Activated naive CD8-positive, alpha-beta T cell treated with anti-CD3 and anti-CD28 coated beads, Interleukin-2, amount 50 U/mL, for 24 hours (primary cell): ENCODE results near the gene SLC44A4.
A peak's percentile ranks its signal among the peaks of the same experiment; 100 is the strongest.
"Not testable (repeated sequence)": the region's sequence is repeated elsewhere in the genome, so short reads cannot be mapped to it uniquely, and the experiment has no call there.

Experiments
- ATAC-seq: fragments of 150-1000 bp; cut with Tn5 transposase; one replicate; pipeline ENCODE4 v1.10.0; 2021
- DNase-seq: peaks from one replicate; pipeline ENCODE4 v3.0.0; 2021
- H3K27ac Mint-ChIP-seq: one replicate; pipeline ENCODE4 v1.8.0; 2021; ENCODE audit warnings: mild to moderate bottlenecking, mixed read lengths
- H3K27me3 Mint-ChIP-seq: one replicate; pipeline ENCODE4 v1.8.0; 2021; ENCODE audit warnings: mixed read lengths
- H3K36me3 Mint-ChIP-seq: one replicate; pipeline ENCODE4 v1.8.0; 2021; ENCODE audit warnings: low read depth, mixed read lengths
- H3K4me1 Mint-ChIP-seq: one replicate; pipeline ENCODE4 v1.8.0; 2021; ENCODE audit warnings: mixed read lengths
- H3K4me3 Mint-ChIP-seq: one replicate; pipeline ENCODE4 v1.8.0; 2021; ENCODE audit warnings: mild to moderate bottlenecking, moderate library complexity, mixed read lengths
- H3K9me3 Mint-ChIP-seq: one replicate; pipeline ENCODE4 v1.8.0; 2021; ENCODE audit warnings: mixed read lengths

SLC44A4 gene

DNA sequence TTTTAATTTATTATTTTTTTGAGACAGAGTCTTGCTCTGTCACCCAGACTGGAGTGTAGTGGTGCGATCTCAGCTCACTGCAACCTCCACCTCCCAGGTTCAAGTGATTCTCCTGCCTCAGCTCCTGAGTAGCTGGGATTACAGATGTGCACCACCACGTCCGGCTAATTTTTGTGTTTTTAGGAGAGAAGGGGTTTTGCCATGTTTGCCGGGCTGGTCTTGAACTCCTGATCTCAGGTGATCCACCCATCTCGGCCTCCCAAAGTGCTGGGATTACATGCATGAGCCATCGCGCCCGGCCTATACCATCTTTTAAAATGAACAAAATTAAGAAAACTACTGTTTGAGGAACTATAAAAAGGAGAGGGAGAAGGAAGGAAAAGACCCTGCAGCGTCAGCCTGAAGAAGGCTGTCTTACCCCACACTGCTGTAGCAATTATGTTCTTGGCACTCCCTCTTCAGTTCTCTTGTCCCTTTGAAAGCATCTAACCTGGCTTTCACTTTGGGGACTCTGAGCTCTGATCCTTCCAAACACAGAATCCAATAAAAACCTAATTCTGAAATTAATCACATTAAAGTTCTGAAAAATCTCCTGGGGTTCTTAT is 55.1 kb downstream of the SLC44A4 start:
- H3K4me1 Mint-ChIP-seq, result peaks cover 66% of the 10 kb centered on the region
- H3K36me3 Mint-ChIP-seq, DNase-seq, H3K9me3 Mint-ChIP-seq, H3K27ac Mint-ChIP-seq, H3K4me3 Mint-ChIP-seq, ATAC-seq, H3K27me3 Mint-ChIP-seq: not testable (repeated sequence)

DNA sequence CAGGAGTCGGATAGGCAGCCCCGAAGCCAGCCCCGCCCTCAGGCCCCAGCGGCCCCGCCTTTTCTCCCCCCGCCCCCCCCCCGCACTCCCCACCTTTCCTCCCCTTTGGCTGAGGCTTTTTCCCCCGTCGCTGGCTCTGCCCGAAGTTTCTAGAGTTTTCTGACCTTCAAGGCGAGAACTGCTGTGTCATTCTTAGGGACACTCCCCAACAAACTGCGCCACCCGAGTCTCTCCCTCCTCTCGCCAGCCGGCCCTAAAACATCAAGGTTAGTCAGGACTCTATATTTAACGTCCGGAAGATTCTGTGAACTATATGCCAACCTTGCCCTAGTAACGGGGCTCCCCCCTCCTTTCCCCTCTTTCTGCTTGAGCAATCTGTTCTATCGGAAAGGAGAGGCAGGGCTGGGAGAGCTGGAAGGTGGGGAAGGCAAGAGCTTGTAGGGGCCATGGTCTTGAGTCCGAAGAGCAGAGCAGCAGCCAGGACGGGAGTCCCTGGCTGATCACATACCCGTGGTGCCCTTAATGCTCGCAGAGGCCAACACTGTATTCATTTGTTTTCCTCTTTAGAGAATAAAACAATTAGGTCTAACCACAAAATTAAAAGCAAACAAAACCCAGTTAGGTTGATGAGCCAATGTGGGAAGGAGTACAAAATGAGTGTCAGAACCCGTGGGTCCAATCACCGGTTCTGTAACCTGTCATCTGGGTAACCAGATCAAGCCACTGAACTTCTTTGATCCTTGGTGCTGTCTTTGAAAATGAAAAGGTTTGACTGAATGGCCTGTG is 56.6 kb downstream of the SLC44A4 start:
- H3K36me3 Mint-ChIP-seq, result peaks cover 2% of the 10 kb centered on the region
- H3K27ac Mint-ChIP-seq, result peak overlapping the region; percentile 94
- H3K9me3 Mint-ChIP-seq, result no peaks in the 10 kb centered on the region
- H3K4me1 Mint-ChIP-seq, result peaks cover 77% of the 10 kb centered on the region
- H3K27me3 Mint-ChIP-seq, result peaks cover 3% of the 10 kb centered on the region
- ATAC-seq (peak; percentile 37), DNase-seq (peak; percentile 65)
- H3K4me3 Mint-ChIP-seq, result peak overlapping the region; percentile 87

DNA sequence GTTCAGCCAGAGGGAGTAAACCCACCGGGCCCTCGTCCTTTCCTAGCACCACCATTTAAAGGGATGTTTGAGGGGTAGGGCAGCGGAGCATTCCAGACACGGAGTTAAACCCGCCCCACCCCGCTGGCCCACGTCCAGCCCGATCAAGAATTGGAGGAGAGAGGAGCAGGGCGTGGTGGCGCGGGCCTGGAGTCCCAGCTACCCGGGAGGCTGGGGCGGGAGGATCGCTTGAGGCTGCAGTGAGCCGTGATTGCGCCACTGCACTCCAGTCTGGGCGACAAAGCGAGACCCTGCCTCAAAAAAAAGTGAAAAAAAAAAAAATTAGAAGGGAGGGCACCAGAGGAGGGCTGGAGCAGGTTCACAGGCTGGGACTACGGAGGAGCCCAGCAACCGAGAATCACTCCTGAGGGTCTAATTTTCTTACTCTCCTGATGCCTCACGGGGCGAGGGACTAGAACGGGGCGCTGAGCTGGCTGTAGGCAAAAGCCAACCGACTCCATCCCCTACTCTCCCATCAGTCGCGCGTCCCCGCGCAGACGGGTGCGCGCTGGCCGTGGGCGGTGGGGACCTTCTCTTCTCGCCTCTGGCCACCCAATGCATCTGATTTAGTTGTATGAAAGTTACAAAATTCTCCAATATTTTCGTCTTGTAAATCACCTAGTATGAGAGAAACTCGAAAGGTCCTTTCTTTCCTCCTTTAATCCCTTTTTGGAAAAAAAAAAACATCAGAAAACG is 57.3 kb downstream of the SLC44A4 start:
- peak; percentile 50 for ATAC-seq
- Mint-ChIP-seq H3K4me1 (peaks cover 69% of the 10 kb centered on the region), H3K27ac (peak overlapping the region; percentile 94), H3K9me3 (no peaks in the 10 kb centered on the region), H3K4me3 (peak overlapping the region; percentile 87), H3K36me3 (peaks cover 2% of the 10 kb centered on the region), H3K27me3 (no peaks in the 10 kb centered on the region)
- peak; percentile 85 for DNase-seq

DNA sequence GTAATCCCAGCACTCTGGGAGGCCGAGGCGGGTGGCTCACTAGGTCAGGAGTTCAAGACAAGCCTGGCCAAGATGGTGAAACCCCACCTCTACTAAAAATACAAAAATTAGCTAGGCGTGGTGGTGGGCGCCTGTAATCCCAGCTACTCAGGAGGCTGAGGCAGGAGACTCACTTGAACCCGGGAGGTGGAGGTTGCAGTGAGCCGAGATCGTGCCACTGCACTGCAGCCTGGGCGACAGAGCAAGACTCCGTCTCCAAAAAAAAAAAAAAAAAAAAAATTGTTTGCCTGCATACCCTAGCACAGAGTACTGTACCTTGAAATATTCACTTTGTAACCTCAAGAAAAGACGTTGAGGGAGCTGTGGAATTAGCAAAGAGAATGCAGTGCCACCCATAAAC is 58.4 kb downstream of the SLC44A4 start:
- not testable (repeated sequence) for H3K9me3 Mint-ChIP-seq, ATAC-seq, H3K36me3 Mint-ChIP-seq, H3K27me3 Mint-ChIP-seq, DNase-seq
- peaks cover 62% of the 10 kb centered on the region for H3K4me1 Mint-ChIP-seq
- peak overlapping the region; percentile 94 for H3K27ac Mint-ChIP-seq
- peak overlapping the region; percentile 87 for H3K4me3 Mint-ChIP-seq

DNA sequence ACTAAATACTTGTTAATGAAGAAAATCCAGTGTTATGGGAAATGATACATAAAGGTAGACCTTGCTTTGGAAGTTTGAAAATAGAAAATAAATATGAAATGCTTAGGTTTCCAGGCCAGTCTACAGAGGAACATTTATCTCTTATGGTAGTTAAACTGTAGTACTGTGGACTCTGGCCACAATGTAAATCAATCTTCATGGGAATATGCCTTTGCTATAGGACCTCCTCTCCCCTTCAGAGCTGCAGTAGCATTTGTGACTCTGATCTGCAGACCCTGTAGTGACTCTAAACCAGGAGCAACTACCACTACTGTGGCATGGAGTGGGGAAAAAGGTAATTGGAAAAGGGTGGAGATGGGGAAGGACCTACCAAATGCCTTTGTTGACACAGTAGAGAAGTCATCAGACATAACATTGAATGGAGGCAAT is 58.9 kb downstream of the SLC44A4 start:
- ATAC-seq (no peak), DNase-seq (no peak)
- no peak overlapping the region for H3K4me3 Mint-ChIP-seq
- peaks cover 2% of the 10 kb centered on the region for H3K36me3 Mint-ChIP-seq
- no peaks in the 10 kb centered on the region for H3K9me3 Mint-ChIP-seq
- no peaks in the 10 kb centered on the region for H3K27me3 Mint-ChIP-seq
- no peak overlapping the region for H3K27ac Mint-ChIP-seq
- H3K4me1 Mint-ChIP-seq, result peaks cover 63% of the 10 kb centered on the region

DNA sequence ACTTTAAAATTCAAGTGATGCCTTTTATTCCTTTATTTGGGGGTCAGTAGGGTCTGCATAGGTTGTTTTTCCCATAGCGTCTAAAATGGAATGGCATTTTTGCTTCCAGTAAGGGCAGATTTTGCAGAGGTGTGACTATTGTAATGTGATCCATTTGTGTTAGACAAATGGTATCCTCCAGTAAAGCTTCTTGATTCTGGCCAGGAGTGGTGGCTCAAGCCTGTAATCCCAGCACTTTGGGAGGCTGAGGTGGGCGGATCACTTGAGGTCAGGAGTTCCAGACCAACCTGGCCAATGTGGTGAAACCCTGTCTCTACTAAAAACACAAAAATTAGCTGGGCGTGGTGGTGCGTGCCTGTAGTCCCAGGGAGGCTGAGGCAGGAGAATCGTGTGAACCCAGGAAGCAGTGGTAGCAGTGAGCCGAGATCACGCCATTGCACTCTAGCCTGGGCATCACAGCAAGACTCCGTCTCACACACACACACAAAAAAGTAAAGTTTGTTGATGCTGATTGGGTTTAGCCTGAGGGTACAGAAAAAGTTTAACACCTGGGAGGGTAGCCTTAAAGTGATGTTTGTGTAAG is 60.8 kb downstream of the SLC44A4 start:
- peaks cover 71% of the 10 kb centered on the region for H3K4me1 Mint-ChIP-seq
- not testable (repeated sequence) for H3K27me3 Mint-ChIP-seq, H3K36me3 Mint-ChIP-seq, ATAC-seq, DNase-seq, H3K9me3 Mint-ChIP-seq
- peak overlapping the region; percentile 87 for H3K27ac Mint-ChIP-seq
- peak overlapping the region; percentile 88 for H3K4me3 Mint-ChIP-seq

DNA sequence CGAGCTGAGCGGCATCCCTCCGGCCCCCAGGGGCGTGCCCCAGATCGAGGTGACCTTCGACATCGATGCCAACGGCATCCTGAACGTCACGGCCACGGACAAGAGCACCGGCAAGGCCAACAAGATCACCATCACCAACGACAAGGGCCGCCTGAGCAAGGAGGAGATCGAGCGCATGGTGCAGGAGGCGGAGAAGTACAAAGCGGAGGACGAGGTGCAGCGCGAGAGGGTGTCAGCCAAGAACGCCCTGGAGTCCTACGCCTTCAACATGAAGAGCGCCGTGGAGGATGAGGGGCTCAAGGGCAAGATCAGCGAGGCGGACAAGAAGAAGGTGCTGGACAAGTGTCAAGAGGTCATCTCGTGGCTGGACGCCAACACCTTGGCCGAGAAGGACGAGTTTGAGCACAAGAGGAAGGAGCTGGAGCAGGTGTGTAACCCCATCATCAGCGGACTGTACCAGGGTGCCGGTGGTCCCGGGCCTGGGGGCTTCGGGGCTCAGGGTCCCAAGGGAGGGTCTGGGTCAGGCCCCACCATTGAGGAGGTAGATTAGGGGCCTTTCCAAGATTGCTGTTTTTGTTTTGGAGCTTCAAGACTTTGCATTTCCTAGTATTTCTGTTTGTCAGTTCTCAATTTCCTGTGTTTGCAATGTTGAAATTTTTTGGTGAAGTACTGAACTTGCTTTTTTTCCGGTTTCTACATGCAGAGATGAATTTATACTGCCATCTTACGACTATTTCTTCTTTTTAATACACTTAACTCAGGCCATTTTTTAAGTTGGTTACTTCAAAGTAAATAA is 61.5 kb downstream of the SLC44A4 start:
- H3K27ac Mint-ChIP-seq, result peak overlapping the region; percentile 87
- H3K9me3 Mint-ChIP-seq, H3K27me3 Mint-ChIP-seq, DNase-seq, H3K36me3 Mint-ChIP-seq, ATAC-seq: not testable (repeated sequence)
- peaks cover 71% of the 10 kb centered on the region for H3K4me1 Mint-ChIP-seq
- H3K4me3 Mint-ChIP-seq, result peak overlapping the region; percentile 88

DNA sequence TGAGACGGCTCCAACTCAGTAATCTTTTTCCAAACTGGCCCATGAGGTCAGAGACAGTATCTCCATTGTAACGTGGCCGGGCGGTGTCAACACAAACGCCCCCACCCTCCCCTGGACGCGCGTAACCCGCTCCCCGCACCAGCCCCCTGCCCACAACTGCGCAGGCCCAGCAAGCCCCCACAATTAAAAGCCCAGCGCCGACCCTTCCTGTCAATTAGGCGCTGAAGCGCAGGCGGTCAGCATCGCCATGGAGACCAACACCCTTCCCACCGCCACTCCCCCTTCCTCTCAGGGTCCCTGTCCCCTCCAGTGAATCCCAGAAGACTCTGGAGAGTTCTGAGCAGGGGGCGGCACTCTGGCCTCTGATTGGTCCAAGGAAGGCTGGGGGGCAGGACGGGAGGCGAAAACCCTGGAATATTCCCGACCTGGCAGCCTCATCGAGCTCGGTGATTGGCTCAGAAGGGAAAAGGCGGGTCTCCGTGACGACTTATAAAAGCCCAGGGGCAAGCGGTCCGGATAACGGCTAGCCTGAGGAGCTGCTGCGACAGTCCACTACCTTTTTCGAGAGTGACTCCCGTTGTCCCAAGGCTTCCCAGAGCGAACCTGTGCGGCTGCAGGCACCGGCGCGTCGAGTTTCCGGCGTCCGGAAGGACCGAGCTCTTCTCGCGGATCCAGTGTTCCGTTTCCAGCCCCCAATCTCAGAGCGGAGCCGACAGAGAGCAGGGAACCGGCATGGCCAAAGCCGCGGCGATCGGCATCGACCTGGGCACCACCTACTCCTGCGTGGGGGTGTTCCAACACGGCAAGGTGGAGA is 63.6 kb downstream of the SLC44A4 start, which contains the start of the genes HSPA1A and HSPA1L:
Gene HSPA1A (plus strand): TSS at position 519 of the 814 bp plus-strand sequence. CDS start 214 bp downstream, at position 733.
Gene HSPA1L (minus strand): TSS at position 259 of the 814 bp plus-strand sequence. CDS start 3,311 bp downstream, outside the sequence.
- no peaks in the 10 kb centered on the region for H3K27me3 Mint-ChIP-seq
- H3K4me1 Mint-ChIP-seq, result peaks cover 58% of the 10 kb centered on the region
- peak; percentile 72 for DNase-seq
- ATAC-seq, result peak; percentile 40
- H3K36me3 Mint-ChIP-seq, result peaks cover 2% of the 10 kb centered on the region
- peak within 1 kb of the TSS; percentile 82 for H3K4me3 Mint-ChIP-seq
- peak within 1 kb of the TSS; percentile 85 for H3K27ac Mint-ChIP-seq
- H3K9me3 Mint-ChIP-seq, result no peaks in the 10 kb centered on the region

DNA sequence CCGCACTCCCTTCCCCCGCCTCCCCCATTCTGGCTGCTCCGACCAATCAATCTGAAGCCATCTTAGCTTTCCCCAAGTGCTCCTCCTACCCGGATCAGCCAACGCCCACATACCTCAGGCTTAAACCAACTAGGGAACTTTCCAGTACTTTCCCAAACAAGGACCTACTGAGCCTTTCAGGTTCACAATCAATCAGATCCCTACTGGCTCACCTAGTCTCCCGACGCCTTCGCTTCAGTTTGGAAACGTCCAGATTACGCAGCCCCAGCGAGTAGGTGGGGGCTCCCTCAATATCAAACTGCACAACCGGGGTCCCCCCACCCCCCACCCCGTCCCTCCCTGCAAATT is 64.1 kb downstream of the SLC44A4 start:
- no peaks in the 10 kb centered on the region for H3K27me3 Mint-ChIP-seq
- peak; percentile 45 for ATAC-seq
- no peaks in the 10 kb centered on the region for H3K9me3 Mint-ChIP-seq
- peak overlapping the region; percentile 85 for H3K27ac Mint-ChIP-seq
- DNase-seq, result peak; percentile 75
- H3K4me1 Mint-ChIP-seq, result peaks cover 53% of the 10 kb centered on the region
- peaks cover 2% of the 10 kb centered on the region for H3K36me3 Mint-ChIP-seq
- peak overlapping the region; percentile 82 for H3K4me3 Mint-ChIP-seq

DNA sequence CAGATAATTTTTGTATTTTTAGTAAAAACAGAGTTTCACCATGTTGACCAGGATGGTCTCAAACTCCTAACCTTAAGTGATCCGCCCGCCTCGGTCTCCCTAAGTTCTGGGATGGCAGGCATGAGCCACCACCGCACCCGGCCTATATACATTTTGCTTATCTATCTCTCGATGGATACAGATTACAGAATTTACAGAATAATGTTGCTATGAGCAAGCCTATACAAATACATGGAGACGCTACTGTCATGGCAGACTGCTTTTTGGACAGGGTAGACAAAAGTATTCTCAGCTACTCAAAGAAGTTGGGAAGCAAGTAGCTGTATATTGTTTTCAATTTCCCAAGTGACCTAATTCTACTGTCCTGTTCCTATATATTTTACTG is 65.3 kb downstream of the SLC44A4 start:
- ATAC-seq (no peak), DNase-seq (no peak)
- H3K4me1 Mint-ChIP-seq, result peaks cover 45% of the 10 kb centered on the region
- no peaks in the 10 kb centered on the region for H3K27me3 Mint-ChIP-seq
- H3K27ac Mint-ChIP-seq, result peak overlapping the region; percentile 73
- peaks cover 2% of the 10 kb centered on the region for H3K36me3 Mint-ChIP-seq
- H3K4me3 Mint-ChIP-seq, result peak overlapping the region; percentile 44
- H3K9me3 Mint-ChIP-seq, result no peaks in the 10 kb centered on the region
